KMS-11 (cell line): ENCODE results near the gene ALDH9A1.
A peak's percentile ranks its signal among the peaks of the same experiment; 100 is the strongest.

Experiments
- H2AFZ ChIP-seq: fragments of 200-600 bp; sonication (generic); 2 replicates; pipeline ENCODE4 v1.6.1; 2016; ENCODE audit warnings: antibody characterized with exemption, mixed run types, low read depth
- H3K27ac ChIP-seq: fragments of 200-600 bp; sonication (generic); 2 replicates; pipeline ENCODE4 v1.6.1; 2016; ENCODE audit warnings: mild to moderate bottlenecking, mixed run types
- H3K27me3 ChIP-seq: fragments of 200-600 bp; sonication (generic); 2 replicates; pipeline ENCODE4 v1.6.1; 2017; ENCODE audit warnings: mild to moderate bottlenecking, low read depth, mixed run types, moderate library complexity; ENCODE audit not compliant: insufficient read depth
- H3K36me3 ChIP-seq: fragments of 200-600 bp; sonication (generic); 2 replicates; pipeline ENCODE4 v1.6.1; 2017; ENCODE audit warnings: mild to moderate bottlenecking, mixed run types; ENCODE audit not compliant: insufficient read depth
- H3K4me1 ChIP-seq: fragments of 200-600 bp; sonication (generic); 2 replicates; pipeline ENCODE4 v1.6.1; 2016; ENCODE audit warnings: mild to moderate bottlenecking, low read depth, mixed run types; ENCODE audit not compliant: poor library complexity, severe bottlenecking
- H3K4me2 ChIP-seq: fragments of 200-600 bp; sonication (generic); 2 replicates; pipeline ENCODE4 v1.7.0; 2016; ENCODE audit warnings: mild to moderate bottlenecking, mixed run types
- H3K4me3 ChIP-seq: fragments of 200-600 bp; sonication (generic); IDR thresholded peaks from 2 replicates; pipeline ENCODE4 v1.6.1; 2017; ENCODE audit warnings: low read depth, low read length, mixed read lengths; ENCODE audit not compliant: insufficient read depth
- H3K79me2 ChIP-seq: fragments of 200-600 bp; sonication (generic); 2 replicates; pipeline ENCODE4 v1.6.1; 2016; ENCODE audit warnings: low read depth, mixed run types; ENCODE audit not compliant: insufficient read depth
- H3K9ac ChIP-seq: fragments of 200-600 bp; sonication (generic); 2 replicates; pipeline ENCODE4 v1.6.1; 2016; ENCODE audit warnings: mild to moderate bottlenecking, mixed run types
- H4K20me1 ChIP-seq: fragments of 200-600 bp; sonication (generic); 2 replicates; pipeline ENCODE4 v1.6.1; 2016; ENCODE audit warnings: mild to moderate bottlenecking, mixed run types; ENCODE audit not compliant: insufficient read depth
- TF ChIP-seq, protein P1 (sequence below): fragments of 200-600 bp; sonication (generic); conservative IDR thresholded peaks from 2 replicates; pipeline ENCODE4 v1.6.1; 2017; ENCODE audit warnings: low read depth, mild to moderate bottlenecking, antibody characterized with exemption, low read length, moderate library complexity, mixed read lengths

ALDH9A1 gene

GRCh38 chr1:165630629-165631341 is 67.6 kb downstream of the ALDH9A1 start, which contains the start of gene MGST3:
Gene MGST3 (plus strand): TSS chr1:165631234. CDS start chr1:165649848, 18,614 bp downstream.
- TF ChIP-seq, protein P1, sequence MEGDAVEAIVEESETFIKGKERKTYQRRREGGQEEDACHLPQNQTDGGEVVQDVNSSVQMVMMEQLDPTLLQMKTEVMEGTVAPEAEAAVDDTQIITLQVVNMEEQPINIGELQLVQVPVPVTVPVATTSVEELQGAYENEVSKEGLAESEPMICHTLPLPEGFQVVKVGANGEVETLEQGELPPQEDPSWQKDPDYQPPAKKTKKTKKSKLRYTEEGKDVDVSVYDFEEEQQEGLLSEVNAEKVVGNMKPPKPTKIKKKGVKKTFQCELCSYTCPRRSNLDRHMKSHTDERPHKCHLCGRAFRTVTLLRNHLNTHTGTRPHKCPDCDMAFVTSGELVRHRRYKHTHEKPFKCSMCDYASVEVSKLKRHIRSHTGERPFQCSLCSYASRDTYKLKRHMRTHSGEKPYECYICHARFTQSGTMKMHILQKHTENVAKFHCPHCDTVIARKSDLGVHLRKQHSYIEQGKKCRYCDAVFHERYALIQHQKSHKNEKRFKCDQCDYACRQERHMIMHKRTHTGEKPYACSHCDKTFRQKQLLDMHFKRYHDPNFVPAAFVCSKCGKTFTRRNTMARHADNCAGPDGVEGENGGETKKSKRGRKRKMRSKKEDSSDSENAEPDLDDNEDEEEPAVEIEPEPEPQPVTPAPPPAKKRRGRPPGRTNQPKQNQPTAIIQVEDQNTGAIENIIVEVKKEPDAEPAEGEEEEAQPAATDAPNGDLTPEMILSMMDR: no peak
- Histone ChIP-seq H3K4me3 (peak within 1 kb of the TSS; percentile 84), H3K36me3 (no peaks in the 10 kb centered on the region), H2AFZ (peak within 1 kb of the TSS; percentile 96), H3K9ac (peak within 1 kb of the TSS; percentile 90), H3K4me1 (peaks cover 24% of the 10 kb centered on the region), H3K27ac (peak within 1 kb of the TSS; percentile 89), H3K4me2 (peak within 1 kb of the TSS; percentile 87), H4K20me1 (no peaks in the 10 kb centered on the region), H3K27me3 (no peaks in the 10 kb centered on the region), H3K79me2 (no peaks in the 10 kb centered on the region)

DNA sequence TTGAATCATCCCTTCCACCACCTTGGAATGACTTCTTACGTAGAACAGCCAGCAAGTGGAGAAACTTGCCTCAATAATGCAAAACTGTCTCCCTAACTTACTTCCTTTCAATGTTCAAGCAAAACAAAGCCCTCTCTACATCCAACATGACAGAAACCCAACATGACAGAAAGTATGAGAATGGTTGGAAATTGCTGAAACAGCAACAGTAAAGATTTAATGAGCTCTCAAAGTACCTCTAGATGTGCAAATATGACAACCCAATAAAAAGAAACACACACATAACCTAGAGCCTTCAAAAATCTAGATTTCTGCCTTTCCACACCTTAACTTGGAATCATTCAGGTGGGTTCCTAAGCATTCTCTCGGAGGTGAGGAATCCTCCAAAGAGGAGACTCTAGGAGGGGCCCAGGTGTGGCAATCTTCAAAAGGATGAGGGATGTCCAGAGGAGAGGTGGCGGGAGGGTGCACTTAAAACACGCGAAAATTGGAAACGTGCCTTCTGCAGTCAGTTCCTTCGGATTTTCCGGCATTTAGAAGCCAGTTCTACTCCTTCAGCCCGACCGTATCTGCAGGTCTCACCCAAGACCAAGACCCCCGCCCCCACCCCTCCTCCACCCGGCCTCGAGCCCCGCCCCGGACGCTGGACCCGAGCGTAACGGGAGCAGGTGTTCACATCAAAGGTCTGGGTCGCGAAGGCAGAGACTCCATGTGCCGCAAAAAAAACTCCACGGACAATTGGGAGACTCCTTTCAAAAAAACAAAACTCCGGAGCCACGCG is 68.3 kb downstream of the ALDH9A1 start:
- peak overlapping the region; percentile 90 for H3K9ac ChIP-seq
- TF ChIP-seq, protein P1: no peak

GRCh38 chr1:165629151-165629550 is 69.2 kb downstream of the ALDH9A1 start:
- Histone ChIP-seq H3K27me3 (no peaks in the 10 kb centered on the region), H3K36me3 (no peaks in the 10 kb centered on the region), H3K4me2 (no peak overlapping the region; the same call in 1 of the 2 replicates), H3K27ac (no peak overlapping the region), H3K79me2 (no peaks in the 10 kb centered on the region), H3K4me1 (peaks cover 24% of the 10 kb centered on the region), H2AFZ (no peak overlapping the region), H4K20me1 (no peaks in the 10 kb centered on the region), H3K9ac (no peak overlapping the region), H3K4me3 (no peak overlapping the region)
- TF ChIP-seq, protein P1: no peak

More for the DNA sequence above, 68.3 kb downstream of the ALDH9A1 start:
- Histone ChIP-seq H3K27ac (peak overlapping the region; percentile 89), H3K4me2 (peak overlapping the region; percentile 87), H3K4me3 (peak overlapping the region; percentile 84), H2AFZ (peak overlapping the region; percentile 96), H3K4me1 (peaks cover 24% of the 10 kb centered on the region), H3K36me3 (no peaks in the 10 kb centered on the region), H3K27me3 (no peaks in the 10 kb centered on the region), H4K20me1 (no peaks in the 10 kb centered on the region), H3K79me2 (no peaks in the 10 kb centered on the region)

- Histone ChIP-seq H4K20me1 (no peaks in the 10 kb centered on the region), H3K4me1 (peaks cover 24% of the 10 kb centered on the region), H3K4me3 (no peak overlapping the region), H3K27ac (no peak overlapping the region), H3K4me2 (no peak overlapping the region), H3K36me3 (no peaks in the 10 kb centered on the region), H2AFZ (no peak overlapping the region), H3K79me2 (no peaks in the 10 kb centered on the region), H3K9ac (no peak overlapping the region), H3K27me3 (no peaks in the 10 kb centered on the region)
- TF ChIP-seq, protein P1: no peak
These were observed 70.1 kb downstream of the ALDH9A1 start for GRCh38 chr1:165628147-165628822.
